ENCODE data around the gene NCLN.
"Not testable (repeated sequence)": the region's sequence is repeated elsewhere in the genome, so short reads cannot be mapped to it uniquely, and the experiment has no call there.

NCLN gene

GRCh38 chr19:3198901-3199700, 13.4 kb downstream of the NCLN start:
- DNase-seq (ENCODE audit: low read depth in 3 of 3): no peak

- no peak for DNase-seq (ENCODE audit: low read depth in 3 of 3)
Observed at GRCh38 chr19:3201072-3201700, 15.5 kb downstream of the NCLN start.

- no peak for DNase-seq (ENCODE audit: low read depth in 3 of 3)
Observed at GRCh38 chr19:3201911-3202310, 16.2 kb downstream of the NCLN start.

- no peak for DNase-seq (ENCODE audit: low read depth in 3 of 3)
Observed at GRCh38 chr19:3202346-3202745, 16.6 kb downstream of the NCLN start.

GRCh38 chr19:3202895-3203294, 17.2 kb downstream of the NCLN start:
- DNase-seq (ENCODE audit: low read depth in 3 of 3): not testable (repeated sequence)

GRCh38 chr19:3203805-3204645, 18.3 kb downstream of the NCLN start:
- no peak for DNase-seq (ENCODE audit: low read depth in 3 of 3)

GRCh38 chr19:3204646-3205275, 19.0 kb downstream of the NCLN start:
- DNase-seq (ENCODE audit: low read depth in 3 of 3): no peak

GRCh38 chr19:3206216-3206953, 20.7 kb downstream of the NCLN start:
- DNase-seq (ENCODE audit: low read depth in 3 of 3): no peak

GRCh38 chr19:3207461-3208242, 21.9 kb downstream of the NCLN start:
- no peak for DNase-seq (ENCODE audit: low read depth in 3 of 3)

- no peak for DNase-seq (ENCODE audit: low read depth in 3 of 3)
Observed at GRCh38 chr19:3208317-3209207, 22.8 kb downstream of the NCLN start.

GRCh38 chr19:3210347-3211017, 24.8 kb downstream of the NCLN start:
- DNase-seq (ENCODE audit: low read depth in 3 of 3): peak; percentile 46 to 58 (median 50)

- no peak for DNase-seq (ENCODE audit: low read depth in 3 of 3)
Observed at GRCh38 chr19:3211191-3211590, 25.5 kb downstream of the NCLN start.

GRCh38 chr19:3213159-3213558, 27.4 kb downstream of the NCLN start:
- DNase-seq (ENCODE audit: low read depth in 3 of 3): no peak

GRCh38 chr19:3216874-3217273, 31.1 kb downstream of the NCLN start:
- DNase-seq (ENCODE audit: low read depth in 3 of 3): no peak

GRCh38 chr19:3220576-3220975, 34.8 kb downstream of the NCLN start:
- no peak for DNase-seq (ENCODE audit: low read depth in 3 of 3)

GRCh38 chr19:3221576-3221975, 35.8 kb downstream of the NCLN start:
- not testable (repeated sequence) for DNase-seq (ENCODE audit: low read depth in 3 of 3)

- no peak for DNase-seq (ENCODE audit: low read depth in 3 of 3)
Observed at GRCh38 chr19:3222709-3223108, 37.0 kb downstream of the NCLN start.

- DNase-seq (ENCODE audit: low read depth in 3 of 3): peak in 2 of 3 donors; percentile 23 to 43
Observed at GRCh38 chr19:3224346-3225168, 38.8 kb downstream of the NCLN start, which contains the start of gene CELF5. Gene CELF5, plus strand, starts transcription at chr19:3224661. Its CDS starts 79 bp downstream, at chr19:3224740.

All from stimulated activated CD4-positive, alpha-beta T cell treated with anti-CD3 and anti-CD28 coated beads, TNF-alpha, amount 100 ng/mL, for 48 hours (primary cell).